Fibroblast of lung (primary cell): ENCODE data around the gene FAM43B. TPM values are rescaled to one million over a fixed set of nuclear protein-coding genes. Genes with fewer than 3 reads are reported as not detected.

Experiments
- DNase-seq, 2 donors: peaks; one replicate each; pipeline versions ENCODE4 v3.0.0 to v3.0.0-alpha.2; 2010; ENCODE audit warnings: low read depth in 2 of 2
- H2AFZ ChIP-seq: 2 replicates; pipeline ENCODE4 v1.5.1; 2012; ENCODE audit warnings: low read length, control low read depth, inconsistent platforms
- H3K27ac ChIP-seq: 2 replicates; pipeline ENCODE4 v1.5.1; 2011; ENCODE audit warnings: low read length, control low read depth; ENCODE audit not compliant: insufficient read depth
- H3K27me3 ChIP-seq: 2 replicates; pipeline ENCODE4 v1.5.1; 2011; ENCODE audit warnings: mild to moderate bottlenecking, low read length; ENCODE audit not compliant: control insufficient read depth, insufficient read depth
- H3K36me3 ChIP-seq: 2 replicates; pipeline ENCODE4 v1.5.1; 2011; ENCODE audit warnings: low read length; ENCODE audit not compliant: control insufficient read depth, insufficient read depth
- H3K4me1 ChIP-seq: 2 replicates; pipeline ENCODE4 v1.5.1; 2011; ENCODE audit warnings: low read length; ENCODE audit not compliant: control insufficient read depth, insufficient read depth; ENCODE audit errors: extremely low read depth
- H3K4me2 ChIP-seq: 2 replicates; pipeline ENCODE4 v1.5.1; 2011; ENCODE audit warnings: low read length, control low read depth; ENCODE audit not compliant: insufficient read depth; ENCODE audit errors: extremely low read depth
- H3K4me3 ChIP-seq, 4 experiments: fragments of 200-600 bp in 1 of 4; sonication (generic) in 1 of 4; replicated peaks in 1 of 4; 2 replicates each; pipeline ENCODE4 v1.5.1; 2011 to 2016; ENCODE audit warnings: low read length in 4 of 4, low read depth in 3 of 4, mild to moderate bottlenecking in 3 of 4, control low read depth in 2 of 4, inconsistent platforms in 1 of 4, mixed read lengths in 1 of 4; ENCODE audit not compliant: insufficient read depth in 1 of 4; ENCODE audit errors: control extremely low read depth in 1 of 4
- H3K79me2 ChIP-seq: 2 replicates; pipeline ENCODE4 v1.5.1; 2012; ENCODE audit warnings: mild to moderate bottlenecking, low read length, inconsistent platforms; ENCODE audit not compliant: control insufficient read depth, insufficient read depth
- H3K9ac ChIP-seq: 2 replicates; pipeline ENCODE4 v1.5.1; 2011; ENCODE audit warnings: mild to moderate bottlenecking, low read length, control low read depth; ENCODE audit not compliant: insufficient read depth
- H3K9me3 ChIP-seq: 2 replicates; pipeline ENCODE4 v1.5.1; 2012; ENCODE audit warnings: low read depth, low read length; ENCODE audit not compliant: control insufficient read depth, insufficient read depth
- H4K20me1 ChIP-seq: 2 replicates; pipeline ENCODE4 v1.5.1; 2011; ENCODE audit warnings: low read length; ENCODE audit not compliant: control insufficient read depth, insufficient read depth; ENCODE audit errors: extremely low read depth
- EZH2 ChIP-seq: IDR thresholded peaks from 2 replicates; pipeline ENCODE4 v1.5.1; 2012; ENCODE audit warnings: low read length, control low read depth, mild to moderate bottlenecking; ENCODE audit errors: missing control alignments
- polyA plus RNA-seq, 2 donors: library from polyadenylated mRNA; depleted of rRNA in 1 of 2; stranded (reverse) in 1 of 2; unstranded in 1 of 2; fragments of >200 nt; gene quantifications; 2 replicates each; pipeline ENCODE4 v1.2.1, GENCODE V29; 2011 to 2012; ENCODE audit warnings: missing spikeins in 1 of 2
- total RNA-seq: library from RNA; depleted of rRNA; stranded (reverse); fragments of >200 nt; gene quantifications from 2 replicates; pipeline ENCODE4 v1.2.1, GENCODE V29; 2014
- TF ChIP-seq, protein P1 (sequence below), 2 donors: IDR thresholded peaks in 1 of 2; conservative IDR thresholded peaks in 1 of 2; 1 replicate in 1 of 2; 2 replicates in 1 of 2; pipeline ENCODE4 v1.5.1; 2011 to 2012; ENCODE audit warnings: low read length in 2 of 2, control low read depth in 1 of 2, inconsistent platforms in 1 of 2, low read depth in 1 of 2, mild to moderate bottlenecking in 1 of 2

Gene FAM43B
- total and polyA plus RNA-seq, 2 donors (not counting 1 experiment from before 2014, with no cell fraction given): not detected

DNA sequence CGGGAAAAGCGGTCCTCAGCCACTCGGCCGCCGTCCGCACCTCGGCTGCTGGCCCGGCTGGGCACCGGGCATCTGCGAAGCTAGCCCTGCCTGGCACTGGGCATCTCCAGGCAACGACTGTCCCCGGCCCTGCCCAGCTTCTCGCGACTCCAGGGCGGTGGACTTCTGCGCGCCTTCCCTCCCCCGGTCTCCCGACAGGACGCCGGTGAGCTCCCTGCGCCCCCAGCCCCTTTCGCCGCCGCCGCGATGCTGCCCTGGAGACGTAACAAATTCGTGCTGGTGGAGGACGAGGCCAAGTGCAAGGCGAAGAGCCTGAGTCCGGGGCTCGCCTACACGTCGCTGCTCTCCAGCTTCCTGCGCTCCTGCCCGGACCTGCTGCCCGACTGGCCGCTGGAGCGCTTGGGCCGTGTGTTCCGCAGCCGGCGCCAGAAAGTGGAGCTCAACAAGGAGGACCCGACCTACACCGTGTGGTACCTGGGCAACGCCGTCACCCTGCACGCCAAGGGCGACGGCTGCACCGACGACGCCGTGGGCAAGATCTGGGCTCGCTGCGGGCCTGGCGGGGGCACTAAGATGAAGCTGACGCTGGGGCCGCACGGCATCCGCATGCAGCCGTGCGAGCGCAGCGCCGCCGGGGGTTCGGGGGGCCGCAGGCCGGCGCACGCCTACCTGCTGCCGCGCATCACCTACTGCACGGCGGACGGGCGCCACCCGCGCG is 514 bp downstream of the FAM43B start:
- Histone ChIP-seq H3K4me2 (peak overlapping the region; percentile 35), H3K79me2 (no peaks in the 10 kb centered on the region), H3K36me3 (no peaks in the 10 kb centered on the region), H3K9me3 (no peaks in the 10 kb centered on the region), H3K4me3 (no peak overlapping the region), H3K27me3 (peaks cover 42% of the 10 kb centered on the region), H3K4me1 (no peaks in the 10 kb centered on the region), H4K20me1 (no peaks in the 10 kb centered on the region), H2AFZ (no peak overlapping the region), H3K9ac (no peak overlapping the region), H3K27ac (no peak overlapping the region)
- DNase-seq: peak; percentile 16 to 49
- TF ChIP-seq, protein P1, sequence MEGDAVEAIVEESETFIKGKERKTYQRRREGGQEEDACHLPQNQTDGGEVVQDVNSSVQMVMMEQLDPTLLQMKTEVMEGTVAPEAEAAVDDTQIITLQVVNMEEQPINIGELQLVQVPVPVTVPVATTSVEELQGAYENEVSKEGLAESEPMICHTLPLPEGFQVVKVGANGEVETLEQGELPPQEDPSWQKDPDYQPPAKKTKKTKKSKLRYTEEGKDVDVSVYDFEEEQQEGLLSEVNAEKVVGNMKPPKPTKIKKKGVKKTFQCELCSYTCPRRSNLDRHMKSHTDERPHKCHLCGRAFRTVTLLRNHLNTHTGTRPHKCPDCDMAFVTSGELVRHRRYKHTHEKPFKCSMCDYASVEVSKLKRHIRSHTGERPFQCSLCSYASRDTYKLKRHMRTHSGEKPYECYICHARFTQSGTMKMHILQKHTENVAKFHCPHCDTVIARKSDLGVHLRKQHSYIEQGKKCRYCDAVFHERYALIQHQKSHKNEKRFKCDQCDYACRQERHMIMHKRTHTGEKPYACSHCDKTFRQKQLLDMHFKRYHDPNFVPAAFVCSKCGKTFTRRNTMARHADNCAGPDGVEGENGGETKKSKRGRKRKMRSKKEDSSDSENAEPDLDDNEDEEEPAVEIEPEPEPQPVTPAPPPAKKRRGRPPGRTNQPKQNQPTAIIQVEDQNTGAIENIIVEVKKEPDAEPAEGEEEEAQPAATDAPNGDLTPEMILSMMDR (conservative IDR thresholded peaks at IDR 0.05 in 1 of 2, IDR thresholded peaks at IDR 0.05 in 1 of 2; ENCODE audit: low read depth in 1 of 2, low read length in 2 of 2): no peak
- peak; percentile 95 for TF ChIP-seq EZH2

DNA sequence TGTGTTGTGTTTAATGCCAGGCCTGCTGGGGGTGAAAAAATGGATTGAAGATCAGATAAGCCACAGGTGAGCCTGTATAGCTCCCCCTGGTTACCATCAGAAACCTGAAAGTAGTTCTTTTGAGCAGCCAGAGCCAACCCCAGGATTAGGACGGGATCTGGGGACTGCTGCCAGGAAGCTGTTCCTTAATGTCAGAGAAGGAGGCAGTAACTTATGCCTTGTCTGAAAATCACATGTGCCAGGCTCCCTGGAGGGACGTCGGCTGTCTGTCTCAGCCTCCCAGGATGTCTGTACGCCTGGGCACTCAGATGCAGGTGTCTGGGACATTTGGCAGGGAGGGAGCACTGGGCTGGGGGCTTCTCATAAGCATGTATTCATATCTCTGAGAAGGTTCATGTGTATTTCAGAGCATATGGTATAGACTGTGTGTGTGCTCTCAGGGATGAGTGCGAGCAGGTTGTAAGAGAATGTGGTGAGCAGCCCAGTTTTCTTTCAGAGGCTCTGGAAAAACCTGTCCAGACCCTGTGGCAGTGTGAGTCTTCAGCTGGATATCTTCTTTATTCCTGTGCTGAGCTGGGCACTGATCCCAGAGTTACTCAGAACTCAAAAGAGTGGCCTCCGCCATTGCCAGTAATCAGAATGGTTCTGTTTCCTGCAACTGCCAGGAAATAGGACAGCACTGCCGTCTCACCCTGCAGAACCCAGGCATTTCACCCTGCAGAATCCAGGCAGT is 2.8 kb downstream of the FAM43B start:
- H3K4me3 ChIP-seq: no peak overlapping the region
- H3K9me3 ChIP-seq: no peaks in the 10 kb centered on the region
- H4K20me1 ChIP-seq: no peaks in the 10 kb centered on the region
- H3K79me2 ChIP-seq: no peaks in the 10 kb centered on the region
- no peak for TF ChIP-seq EZH2
- no peak overlapping the region for H3K9ac ChIP-seq
- DNase-seq: peak in 1 of 2 donors; percentile 45
- H2AFZ ChIP-seq: no peak overlapping the region
- H3K4me2 ChIP-seq: no peak overlapping the region
- no peaks in the 10 kb centered on the region for H3K4me1 ChIP-seq
- H3K36me3 ChIP-seq: no peaks in the 10 kb centered on the region
- peaks cover 42% of the 10 kb centered on the region for H3K27me3 ChIP-seq
- H3K27ac ChIP-seq: no peak overlapping the region

DNA sequence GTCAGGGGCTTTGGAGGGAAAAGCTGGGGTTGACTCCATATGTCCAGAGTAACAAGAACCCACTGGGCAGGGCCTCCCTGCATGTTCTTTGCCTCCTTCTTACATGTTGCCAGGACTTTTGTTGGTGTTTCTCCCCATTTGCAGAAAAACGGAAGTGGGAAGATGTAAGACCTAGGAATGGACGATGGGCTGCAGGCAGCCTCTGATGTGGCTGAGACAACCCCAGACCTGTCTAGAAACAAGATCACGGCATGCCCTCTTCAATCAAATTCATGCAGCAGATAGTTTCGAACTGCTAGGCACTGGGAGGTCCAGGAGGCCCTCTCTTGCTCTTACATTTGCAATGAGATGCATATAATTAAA is 3.4 kb downstream of the FAM43B start:
- Histone ChIP-seq H3K9me3 (no peaks in the 10 kb centered on the region), H4K20me1 (no peaks in the 10 kb centered on the region), H3K27me3 (peaks cover 43% of the 10 kb centered on the region), H3K9ac (no peak overlapping the region), H3K27ac (no peak overlapping the region), H3K4me3 (no peak overlapping the region), H3K4me1 (no peaks in the 10 kb centered on the region), H3K79me2 (no peaks in the 10 kb centered on the region), H3K4me2 (no peak overlapping the region), H2AFZ (no peak overlapping the region), H3K36me3 (no peaks in the 10 kb centered on the region)
- TF ChIP-seq EZH2: peak; percentile 61
- TF ChIP-seq, protein P1 (conservative IDR thresholded peaks at IDR 0.05 in 1 of 2, IDR thresholded peaks at IDR 0.05 in 1 of 2; ENCODE audit: low read depth in 1 of 2, low read length in 2 of 2): no peak
- DNase-seq: no peak
